Left hindlimb (tissue), 1 donor: ENCODE data around the gene PDE4A.

Source experiments
- DNase-seq: peaks from one replicate; pipeline ENCODE4 v3.0.0-alpha.2; 2018

The PDE4A gene

DNA sequence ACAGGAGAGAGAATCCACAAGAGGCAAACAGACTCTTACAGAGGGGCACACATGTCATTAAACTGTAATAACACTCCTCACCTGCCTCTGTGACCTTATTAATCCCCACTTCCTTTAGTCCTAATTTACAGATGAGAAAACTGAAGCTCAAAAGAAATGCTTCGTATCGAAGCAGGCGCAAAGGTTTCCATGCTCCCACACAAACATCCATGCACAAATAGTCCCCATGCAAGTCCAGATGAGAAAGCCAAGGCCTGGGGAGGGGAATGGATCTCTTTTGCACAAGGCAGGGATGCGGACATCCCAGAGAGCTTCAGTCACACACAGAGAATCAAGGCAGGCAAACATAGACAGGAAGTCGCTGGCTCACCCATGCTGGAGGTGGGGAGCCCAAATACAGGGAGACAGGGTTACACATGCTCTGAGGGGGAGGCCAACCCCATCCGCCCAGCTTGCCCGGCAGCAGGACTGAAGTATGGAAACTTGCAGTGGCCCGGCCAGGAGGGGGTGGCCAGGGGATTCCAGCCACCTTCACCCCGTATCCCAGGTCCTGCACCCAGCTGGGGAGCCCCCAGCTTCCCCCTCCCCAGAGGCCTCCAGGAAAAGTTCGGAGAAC lies 96.4 kb downstream of the PDE4A start:
- DNase-seq, result no peak

DNA sequence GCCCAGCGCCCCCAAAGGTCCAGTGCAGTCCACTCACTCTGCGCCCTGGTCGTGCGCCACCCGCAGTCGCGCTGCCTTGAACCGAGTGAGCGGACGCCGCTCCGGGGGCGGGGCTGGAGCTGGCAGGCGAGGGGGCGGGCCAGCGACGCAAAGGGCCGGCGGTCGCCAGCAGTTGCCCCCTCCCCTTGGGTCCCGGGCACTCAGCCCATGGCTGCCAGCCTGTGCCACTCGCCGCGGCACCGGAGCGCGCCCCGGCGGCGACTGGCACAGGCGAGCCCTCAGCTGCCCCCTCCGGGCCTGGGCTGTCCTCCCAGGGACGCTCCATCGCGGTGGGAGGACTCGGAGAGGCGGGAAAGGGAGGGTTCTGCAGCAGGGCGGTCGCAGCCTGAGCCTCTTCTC lies 97.0 kb downstream of the PDE4A start, which contains the start of gene S1PR5:
Gene S1PR5, minus strand, starts transcription at position 87 of the 399 bp plus-strand sequence. CDS start 2,436 bp downstream, outside the sequence.
- no peak for DNase-seq

DNA sequence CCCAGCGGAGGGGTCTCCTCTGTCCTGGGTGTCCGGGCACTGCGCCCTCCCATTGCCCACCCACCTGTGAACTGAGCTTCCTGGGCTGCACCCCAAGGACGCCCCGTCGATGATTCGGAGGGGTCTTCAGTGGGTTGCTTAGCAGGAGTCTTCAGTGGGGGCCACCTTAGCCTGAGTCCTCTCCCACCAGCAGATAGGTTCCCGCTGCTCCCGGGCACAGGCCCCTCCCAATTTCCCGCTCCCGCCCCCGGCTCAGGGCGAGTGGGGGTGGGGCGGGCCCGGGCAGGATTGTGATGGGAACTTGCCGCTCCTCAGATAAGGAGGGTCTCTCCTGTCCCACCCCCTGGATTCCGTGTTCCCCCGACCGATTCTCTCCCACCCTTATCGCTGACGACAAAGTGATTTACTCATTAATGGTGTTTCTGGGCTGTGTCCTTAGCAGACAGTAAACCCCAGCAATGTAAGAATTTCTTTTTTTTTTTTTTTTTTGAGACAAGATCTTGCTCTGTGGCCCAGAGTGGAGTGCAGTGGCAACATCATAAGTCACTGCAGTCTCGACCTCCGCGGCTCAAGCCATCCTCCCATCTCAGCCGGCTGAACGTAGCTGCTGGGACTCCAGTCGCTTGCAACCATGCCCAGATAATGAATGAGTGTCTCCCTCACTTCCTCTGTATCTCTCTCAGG lies 97.6 kb downstream of the PDE4A start:
- peak; percentile 45 for DNase-seq

DNA sequence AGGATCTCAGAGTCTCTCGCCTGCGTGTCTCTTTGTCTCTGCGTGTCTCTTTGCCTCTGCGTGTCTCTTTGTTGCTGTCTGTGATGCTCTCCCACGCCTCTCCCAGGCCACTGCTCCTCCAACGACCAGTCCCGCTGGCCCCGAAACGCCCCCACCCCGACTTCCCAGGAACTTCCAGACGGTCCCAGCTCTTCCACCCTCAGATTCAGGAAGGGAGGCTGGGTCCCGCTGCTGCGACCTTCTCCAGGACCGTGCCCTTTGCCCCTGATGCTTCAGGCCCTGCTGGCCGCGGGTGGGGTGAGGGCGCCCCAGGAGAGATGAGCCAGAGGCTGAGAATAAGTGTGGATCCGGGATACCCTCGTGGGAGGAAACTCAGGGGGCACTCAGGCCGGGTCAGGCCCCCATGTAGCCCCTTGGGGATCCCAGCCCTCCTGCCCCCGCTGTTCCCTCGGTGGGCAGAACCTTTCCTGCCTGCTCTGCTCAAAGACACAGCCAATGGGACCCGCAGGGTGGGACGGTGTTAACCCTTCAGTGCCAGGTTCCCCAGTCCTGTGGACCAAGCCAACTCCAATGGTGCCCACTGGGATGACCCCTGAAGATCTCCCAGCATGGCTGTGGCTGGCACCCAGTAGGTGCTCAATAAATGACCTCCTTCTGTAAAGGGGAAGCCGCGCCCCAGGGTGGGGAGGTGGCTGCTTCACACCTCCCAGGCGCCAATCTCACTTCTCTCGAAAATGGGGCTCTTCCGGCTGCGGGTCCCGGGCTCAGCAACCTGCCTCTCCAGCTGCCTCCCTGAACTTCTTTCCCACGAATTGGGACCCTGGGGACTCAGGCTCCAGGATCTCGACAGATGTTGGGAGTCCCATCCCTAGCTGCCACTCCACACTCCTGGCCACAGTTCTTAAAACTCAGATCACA lies 98.4 kb downstream of the PDE4A start:
- DNase-seq, result no peak
